NCI-H748 (cell line): ENCODE measurements around the gene ADAMTS15.

ENCODE experiments used
- DNase-seq: peaks from one replicate; lab custom pipeline; 2025; ENCODE audit not compliant: unreplicated experiment; lab: John Stamatoyannopoulos, UW

The ADAMTS15 gene

GRCh38 chr11:130458410-130458729, 9.9 kb downstream of the ADAMTS15 start:
- no peak for DNase-seq

- no peak for DNase-seq
Measured at GRCh38 chr11:130459521-130459920, 11.1 kb downstream of the ADAMTS15 start.

DNA sequence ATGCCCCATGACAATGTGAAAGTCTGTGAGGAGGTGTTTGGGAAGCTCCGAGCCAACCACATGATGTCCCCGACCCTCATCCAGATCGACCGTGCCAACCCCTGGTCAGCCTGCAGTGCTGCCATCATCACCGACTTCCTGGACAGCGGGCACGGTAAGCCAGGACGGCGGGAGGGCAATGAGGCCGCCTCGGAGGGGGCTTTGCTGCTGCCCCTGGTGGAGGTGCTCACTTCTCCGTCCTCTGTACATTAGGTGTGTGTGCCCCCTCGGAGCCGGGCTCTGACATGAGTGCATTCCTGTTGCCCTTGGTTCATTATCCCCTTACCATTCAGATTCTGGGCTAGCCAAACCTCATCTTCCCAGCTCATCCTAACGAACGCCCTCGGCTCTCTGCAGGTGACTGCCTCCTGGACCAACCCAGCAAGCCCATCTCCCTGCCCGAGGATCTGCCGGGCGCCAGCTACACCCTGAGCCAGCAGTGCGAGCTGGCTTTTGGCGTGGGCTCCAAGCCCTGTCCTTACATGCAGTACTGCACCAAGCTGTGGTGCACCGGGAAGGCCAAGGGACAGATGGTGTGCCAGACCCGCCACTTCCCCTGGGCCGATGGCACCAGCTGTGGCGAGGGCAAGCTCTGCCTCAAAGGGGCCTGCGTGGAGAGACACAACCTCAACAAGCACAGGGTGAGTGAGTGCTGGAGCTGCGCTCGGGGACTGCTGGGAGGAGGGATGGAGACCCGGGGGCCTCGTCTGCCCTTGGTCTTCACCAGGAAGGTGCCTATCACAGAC, 13.8 kb downstream of the ADAMTS15 start:
- no peak for DNase-seq

GRCh38 chr11:130462931-130463330, 14.5 kb downstream of the ADAMTS15 start:
- no peak for DNase-seq

DNA sequence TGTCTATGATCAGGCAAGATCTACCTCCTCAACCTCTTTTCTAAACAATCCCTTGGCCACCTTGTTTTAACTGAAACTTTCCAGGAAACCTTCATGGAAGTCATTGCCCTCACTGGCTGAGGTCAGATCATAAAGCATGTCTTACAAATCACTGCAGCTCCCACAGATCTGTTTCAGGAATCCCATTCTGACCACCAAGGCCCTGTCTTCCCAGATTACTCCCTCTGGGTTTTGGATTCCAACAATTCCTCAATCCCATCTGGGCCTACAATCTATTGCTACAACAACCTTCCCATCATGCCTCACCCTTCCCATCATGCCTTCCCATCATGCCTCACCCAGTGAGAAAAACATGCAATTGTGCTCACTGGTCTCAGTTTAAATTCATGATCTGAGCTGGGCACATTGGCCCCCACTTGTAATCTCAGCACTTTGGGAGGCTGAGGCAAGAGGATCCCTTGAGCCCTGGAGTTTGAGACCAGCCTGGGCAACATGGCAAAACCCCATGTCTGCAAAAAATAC, 15.9 kb downstream of the ADAMTS15 start:
- DNase-seq, result no peak

GRCh38 chr11:130465263-130465662, 16.8 kb downstream of the ADAMTS15 start:
- DNase-seq, result no peak

DNA sequence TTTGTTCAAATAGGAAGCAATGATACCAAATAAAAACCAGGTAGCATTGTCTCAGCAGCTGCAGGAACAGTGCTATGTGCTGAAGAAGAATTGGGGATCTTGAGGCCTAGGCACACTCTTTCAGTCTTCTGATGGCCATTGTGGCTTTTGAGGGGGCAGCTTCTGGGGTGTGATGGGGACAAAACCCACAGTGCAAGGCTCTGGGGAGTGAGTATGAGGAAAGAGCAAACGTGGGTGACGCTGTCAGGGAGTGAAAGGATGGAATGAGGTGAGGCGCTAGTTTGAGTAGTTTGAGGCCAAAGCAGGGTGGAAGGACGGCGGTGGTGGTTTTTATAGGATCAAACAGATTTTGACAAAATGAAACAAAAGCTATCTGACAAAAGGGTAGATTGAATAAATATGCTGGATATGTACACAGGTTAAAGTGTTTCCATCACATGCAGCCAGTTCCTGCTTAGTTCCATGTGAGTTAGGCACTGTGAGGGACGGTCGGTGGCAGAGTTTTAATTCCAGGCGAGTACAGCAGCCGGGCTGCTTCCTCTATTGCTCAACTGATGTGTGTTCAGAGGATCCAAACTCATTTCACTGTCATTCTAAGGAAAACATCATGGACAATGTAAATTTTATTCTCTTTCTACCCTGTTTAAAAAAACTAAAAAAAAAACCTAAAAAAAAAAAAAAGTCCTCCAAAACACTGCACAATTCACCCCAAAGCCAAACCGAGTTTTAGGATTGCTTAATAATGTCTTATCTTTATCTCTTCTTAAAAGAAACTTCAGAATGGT, 18.9 kb downstream of the ADAMTS15 start:
- DNase-seq, result no peak

DNA sequence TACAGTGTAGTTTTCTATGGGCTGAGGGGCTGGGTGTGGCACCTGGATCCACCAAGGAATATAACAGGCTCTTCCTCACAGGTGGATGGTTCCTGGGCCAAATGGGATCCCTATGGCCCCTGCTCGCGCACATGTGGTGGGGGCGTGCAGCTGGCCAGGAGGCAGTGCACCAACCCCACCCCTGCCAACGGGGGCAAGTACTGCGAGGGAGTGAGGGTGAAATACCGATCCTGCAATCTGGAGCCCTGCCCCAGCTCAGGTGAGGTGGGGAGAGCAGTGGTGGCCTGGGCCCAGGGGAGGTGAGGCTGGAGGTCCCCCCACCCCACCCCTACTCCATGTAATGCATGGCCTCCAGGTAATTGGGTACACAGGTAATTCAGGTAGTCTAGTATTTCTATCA, 20.7 kb downstream of the ADAMTS15 start:
- DNase-seq, result no peak

DNA sequence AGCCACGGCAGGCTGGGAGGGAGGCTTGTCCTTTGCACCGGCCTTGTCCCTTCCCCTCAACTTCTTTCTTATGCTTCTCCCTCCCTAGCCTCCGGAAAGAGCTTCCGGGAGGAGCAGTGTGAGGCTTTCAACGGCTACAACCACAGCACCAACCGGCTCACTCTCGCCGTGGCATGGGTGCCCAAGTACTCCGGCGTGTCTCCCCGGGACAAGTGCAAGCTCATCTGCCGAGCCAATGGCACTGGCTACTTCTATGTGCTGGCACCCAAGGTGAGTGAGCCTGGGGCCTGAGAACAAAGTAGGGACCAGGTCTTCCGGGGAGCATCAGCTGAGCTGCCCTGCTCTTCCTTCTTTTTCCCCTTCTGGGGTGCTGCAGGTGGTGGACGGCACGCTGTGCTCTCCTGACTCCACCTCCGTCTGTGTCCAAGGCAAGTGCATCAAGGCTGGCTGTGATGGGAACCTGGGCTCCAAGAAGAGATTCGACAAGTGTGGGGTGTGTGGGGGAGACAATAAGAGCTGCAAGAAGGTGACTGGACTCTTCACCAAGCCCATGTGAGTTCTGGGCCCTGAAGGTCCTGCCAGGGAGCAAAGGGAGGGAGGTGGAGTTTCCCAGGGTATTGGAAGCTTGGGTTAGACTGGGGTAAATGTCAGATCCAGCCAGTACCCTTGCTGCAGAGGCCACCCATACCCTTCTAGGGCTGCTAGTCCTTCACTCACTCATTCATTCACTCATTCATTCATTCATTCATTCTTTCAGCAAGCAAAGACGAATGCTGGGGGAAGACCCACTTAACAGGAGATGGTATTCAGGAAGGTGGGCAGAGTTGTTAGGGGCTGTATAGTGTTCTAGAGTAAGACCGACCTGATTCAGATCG, 22.6 kb downstream of the ADAMTS15 start:
- no peak for DNase-seq

- DNase-seq, result no peak
Measured at GRCh38 chr11:130471731-130472433, 23.4 kb downstream of the ADAMTS15 start.

- DNase-seq, result no peak
Measured at GRCh38 chr11:130472434-130472961, 24.1 kb downstream of the ADAMTS15 start.

GRCh38 chr11:130473056-130473794, 24.8 kb downstream of the ADAMTS15 start:
- DNase-seq, result no peak

DNA sequence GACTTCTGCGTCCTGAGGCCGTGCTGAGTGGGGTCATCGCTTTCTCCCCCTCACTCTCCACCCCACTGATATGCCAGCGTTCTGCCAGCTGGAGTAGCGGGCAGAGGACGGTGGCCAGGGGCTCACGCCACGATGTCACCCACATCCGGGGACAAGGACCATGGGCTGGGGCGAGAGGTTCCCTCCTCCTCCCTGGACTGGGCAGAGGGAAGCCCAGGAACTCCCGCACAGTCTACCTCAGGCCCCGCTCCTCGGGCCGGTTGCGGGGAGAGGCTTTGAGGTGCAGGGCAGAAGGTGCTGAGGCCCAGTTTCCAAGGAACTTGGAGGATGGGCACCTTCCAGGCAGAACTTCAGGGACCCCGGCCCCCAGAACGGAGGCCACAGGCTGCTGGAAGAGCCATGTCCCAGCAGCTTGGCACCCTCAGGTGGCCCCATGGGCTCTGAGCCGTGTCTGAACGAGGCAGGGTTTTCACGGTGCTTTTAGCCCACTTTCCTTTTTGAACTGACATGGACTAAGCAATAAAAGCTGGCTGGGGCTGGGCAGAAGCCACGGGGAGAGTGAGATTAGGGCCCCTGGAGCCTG, 25.4 kb downstream of the ADAMTS15 start:
- DNase-seq, result no peak

DNA sequence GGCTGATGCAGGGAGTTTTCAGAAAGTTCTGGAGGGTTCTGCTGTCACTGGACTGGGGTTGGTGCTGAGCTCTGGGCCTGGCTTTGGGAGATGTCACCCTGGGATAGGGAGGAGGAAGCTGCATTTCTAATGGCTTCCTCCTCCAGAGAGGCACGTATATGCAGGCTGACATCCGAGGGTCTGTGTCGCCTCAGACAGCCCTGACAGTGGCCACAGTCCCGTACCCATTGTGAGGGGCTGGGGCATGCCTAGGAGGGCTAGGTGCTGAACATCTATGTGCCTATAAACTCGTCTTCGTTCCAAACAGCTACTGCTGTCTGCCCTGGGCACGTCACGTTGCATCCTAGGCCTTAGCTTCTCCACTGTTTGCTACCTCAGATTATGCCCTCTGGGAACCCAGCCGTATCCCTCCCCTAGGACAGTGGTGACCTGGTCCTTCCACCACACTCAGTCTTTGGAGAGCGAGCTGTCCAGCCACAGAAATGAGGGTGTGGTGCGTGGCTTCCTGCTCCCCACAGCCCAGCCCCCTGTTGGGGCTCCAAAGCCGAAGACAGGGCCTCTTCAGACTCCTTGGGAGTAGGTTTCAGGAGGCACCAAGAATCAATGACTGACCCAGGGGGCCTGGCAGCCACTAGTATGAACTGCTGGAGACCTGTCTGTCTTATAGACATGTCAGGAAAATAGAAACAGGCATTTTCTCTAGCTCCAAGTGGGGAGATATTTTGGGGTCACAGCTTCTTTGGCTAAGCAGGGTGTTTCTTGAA, 26.4 kb downstream of the ADAMTS15 start:
- DNase-seq, result no peak

GRCh38 chr11:130475426-130476053, 27.1 kb downstream of the ADAMTS15 start:
- DNase-seq, result no peak

DNA sequence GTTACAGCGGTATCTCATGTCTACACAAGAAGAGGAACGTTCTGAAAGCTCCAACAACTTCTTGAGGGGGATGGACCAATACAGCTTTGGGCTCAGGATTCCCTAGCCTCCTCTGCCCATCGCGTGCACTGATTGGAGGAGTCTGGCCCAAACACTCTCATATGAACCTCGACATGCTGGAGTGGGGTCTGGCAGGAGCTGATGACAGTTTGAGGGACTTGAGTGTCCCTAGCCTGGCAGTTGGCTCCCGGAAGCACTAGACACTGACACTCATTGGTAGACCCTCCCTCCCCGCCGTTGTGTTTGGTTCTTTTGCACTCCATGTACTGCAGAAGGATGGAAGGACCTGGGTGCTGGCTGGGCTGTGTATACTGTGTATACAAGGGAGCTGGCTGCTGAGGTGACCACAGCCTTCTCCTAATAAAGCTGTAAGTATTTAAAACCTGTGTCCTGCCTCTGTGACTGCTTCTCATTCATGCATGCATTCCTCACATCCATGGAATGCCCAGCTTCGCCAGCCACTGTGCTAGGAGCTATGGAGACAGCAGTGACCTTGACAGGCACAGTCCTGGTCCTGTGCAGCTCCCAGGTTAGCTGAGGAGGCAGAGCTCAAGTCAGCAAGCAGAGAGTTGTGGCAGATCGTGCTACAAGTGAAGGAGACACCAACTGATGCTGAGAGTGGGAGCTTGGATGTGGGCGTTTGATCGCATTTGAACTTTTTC, 27.9 kb downstream of the ADAMTS15 start:
- no peak for DNase-seq

- DNase-seq, result no peak
Measured at GRCh38 chr11:130476922-130477491, 28.6 kb downstream of the ADAMTS15 start.
